Neural progenitor cell (in vitro differentiated cells): Measurements from ENCODE around the gene NAP1L4.

Experiments
- EZH2 ChIP-seq: fragments of 200-600 bp; sonication (generic); IDR thresholded peaks from 2 replicates; pipeline ENCODE4 v1.6.1; 2017; ENCODE audit warnings: antibody characterized with exemption, mild to moderate bottlenecking, moderate library complexity
- EZH2phosphoT487 ChIP-seq: fragments of 200-600 bp; sonication (generic); IDR thresholded peaks from 2 replicates; pipeline ENCODE4 v1.6.1; 2017; ENCODE audit warnings: antibody characterized with exemption
- TF ChIP-seq, protein P1 (sequence below): fragments of 200-600 bp; sonication (generic); IDR thresholded peaks from 2 replicates; pipeline ENCODE4 v1.5.1; 2017; ENCODE audit warnings: antibody characterized with exemption, mild to moderate bottlenecking

DNA sequence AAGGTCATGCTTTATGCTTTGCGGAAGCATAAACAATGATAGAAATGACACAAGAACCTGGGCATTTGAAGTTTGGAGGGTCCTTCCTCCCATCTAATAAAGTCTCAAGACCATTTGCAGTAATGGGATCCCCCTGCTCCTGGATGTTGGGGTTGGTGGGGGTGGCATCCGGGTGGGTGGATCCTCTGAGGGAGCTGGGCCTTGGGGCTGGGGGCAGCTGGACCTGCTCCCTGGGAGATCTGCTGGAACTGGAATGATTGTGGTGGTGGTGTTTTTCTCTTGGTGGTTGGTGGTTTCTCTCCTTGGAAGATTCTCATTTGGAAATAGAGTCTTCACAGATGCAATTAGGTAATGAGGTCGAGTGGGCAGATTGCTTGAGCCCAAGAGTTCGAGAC lies 2.2 kb upstream of the NAP1L4 start:
- TF ChIP-seq, protein P1, sequence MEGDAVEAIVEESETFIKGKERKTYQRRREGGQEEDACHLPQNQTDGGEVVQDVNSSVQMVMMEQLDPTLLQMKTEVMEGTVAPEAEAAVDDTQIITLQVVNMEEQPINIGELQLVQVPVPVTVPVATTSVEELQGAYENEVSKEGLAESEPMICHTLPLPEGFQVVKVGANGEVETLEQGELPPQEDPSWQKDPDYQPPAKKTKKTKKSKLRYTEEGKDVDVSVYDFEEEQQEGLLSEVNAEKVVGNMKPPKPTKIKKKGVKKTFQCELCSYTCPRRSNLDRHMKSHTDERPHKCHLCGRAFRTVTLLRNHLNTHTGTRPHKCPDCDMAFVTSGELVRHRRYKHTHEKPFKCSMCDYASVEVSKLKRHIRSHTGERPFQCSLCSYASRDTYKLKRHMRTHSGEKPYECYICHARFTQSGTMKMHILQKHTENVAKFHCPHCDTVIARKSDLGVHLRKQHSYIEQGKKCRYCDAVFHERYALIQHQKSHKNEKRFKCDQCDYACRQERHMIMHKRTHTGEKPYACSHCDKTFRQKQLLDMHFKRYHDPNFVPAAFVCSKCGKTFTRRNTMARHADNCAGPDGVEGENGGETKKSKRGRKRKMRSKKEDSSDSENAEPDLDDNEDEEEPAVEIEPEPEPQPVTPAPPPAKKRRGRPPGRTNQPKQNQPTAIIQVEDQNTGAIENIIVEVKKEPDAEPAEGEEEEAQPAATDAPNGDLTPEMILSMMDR, result no peak
- TF ChIP-seq EZH2 (no peak), EZH2phosphoT487 (no peak)
